GM12875 (cell line): ENCODE data around the gene LDLRAD4.

Source experiments
- H3K4me3 ChIP-seq: one replicate; pipeline ENCODE4 v1.5.1; 2011; ENCODE audit warnings: low read depth, low read length, control low read depth
- TF ChIP-seq, protein P1 (sequence below): IDR thresholded peaks from 2 replicates; pipeline ENCODE4 v1.5.1; 2011; ENCODE audit warnings: low read depth, mild to moderate bottlenecking, control low read depth, inconsistent platforms, low read length, moderate library complexity, borderline replicate concordance; ENCODE audit not compliant: insufficient read depth

The LDLRAD4 gene

DNA sequence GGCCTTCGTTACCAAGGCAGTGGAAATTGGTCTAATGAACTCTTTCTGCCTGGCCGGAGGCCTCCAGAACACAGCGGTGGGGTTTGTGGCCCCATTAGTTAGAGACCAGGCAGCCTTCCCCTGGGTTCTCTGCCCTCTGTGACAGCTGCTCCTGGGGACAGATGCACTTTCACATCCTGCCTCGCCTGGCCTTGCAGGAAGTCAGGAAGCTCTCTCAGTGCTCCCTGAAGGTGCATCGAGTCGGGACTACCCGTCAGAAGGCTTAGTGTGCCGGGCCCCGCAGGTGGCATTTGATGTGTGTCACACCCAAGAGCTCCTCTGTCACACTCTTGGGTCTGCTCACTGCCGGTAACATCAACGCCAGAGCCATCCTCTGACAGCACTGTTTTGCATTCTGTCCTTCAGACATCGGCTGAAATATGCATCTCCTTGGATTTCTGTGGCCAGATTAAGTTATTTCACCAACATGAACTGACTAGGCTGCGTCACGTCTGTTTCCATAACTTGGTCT, 158.3 kb downstream of the LDLRAD4 start:
- TF ChIP-seq, protein P1, sequence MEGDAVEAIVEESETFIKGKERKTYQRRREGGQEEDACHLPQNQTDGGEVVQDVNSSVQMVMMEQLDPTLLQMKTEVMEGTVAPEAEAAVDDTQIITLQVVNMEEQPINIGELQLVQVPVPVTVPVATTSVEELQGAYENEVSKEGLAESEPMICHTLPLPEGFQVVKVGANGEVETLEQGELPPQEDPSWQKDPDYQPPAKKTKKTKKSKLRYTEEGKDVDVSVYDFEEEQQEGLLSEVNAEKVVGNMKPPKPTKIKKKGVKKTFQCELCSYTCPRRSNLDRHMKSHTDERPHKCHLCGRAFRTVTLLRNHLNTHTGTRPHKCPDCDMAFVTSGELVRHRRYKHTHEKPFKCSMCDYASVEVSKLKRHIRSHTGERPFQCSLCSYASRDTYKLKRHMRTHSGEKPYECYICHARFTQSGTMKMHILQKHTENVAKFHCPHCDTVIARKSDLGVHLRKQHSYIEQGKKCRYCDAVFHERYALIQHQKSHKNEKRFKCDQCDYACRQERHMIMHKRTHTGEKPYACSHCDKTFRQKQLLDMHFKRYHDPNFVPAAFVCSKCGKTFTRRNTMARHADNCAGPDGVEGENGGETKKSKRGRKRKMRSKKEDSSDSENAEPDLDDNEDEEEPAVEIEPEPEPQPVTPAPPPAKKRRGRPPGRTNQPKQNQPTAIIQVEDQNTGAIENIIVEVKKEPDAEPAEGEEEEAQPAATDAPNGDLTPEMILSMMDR, result no peak
- H3K4me3 ChIP-seq, result no peak overlapping the region

DNA sequence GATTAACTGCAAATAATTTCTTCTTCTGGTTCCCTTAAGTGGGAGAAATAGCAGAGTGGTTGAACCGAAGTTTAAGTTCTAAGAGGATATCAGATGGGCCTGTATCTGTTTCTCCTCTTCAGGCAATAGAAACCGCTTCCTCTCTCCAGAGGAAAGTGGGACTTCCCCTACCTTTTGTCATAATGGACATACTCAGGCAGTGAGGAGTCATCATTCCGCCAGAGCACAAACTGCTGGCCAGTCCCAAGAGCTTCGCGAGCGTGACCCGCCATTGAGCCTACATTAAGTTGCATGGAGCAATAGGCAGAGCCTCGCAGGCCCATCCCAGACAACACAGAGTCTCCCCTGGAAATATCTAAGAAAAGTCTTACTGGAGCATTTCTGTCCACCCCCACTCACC, 158.9 kb downstream of the LDLRAD4 start:
- no peak overlapping the region for H3K4me3 ChIP-seq
- TF ChIP-seq, protein P1, result no peak

DNA sequence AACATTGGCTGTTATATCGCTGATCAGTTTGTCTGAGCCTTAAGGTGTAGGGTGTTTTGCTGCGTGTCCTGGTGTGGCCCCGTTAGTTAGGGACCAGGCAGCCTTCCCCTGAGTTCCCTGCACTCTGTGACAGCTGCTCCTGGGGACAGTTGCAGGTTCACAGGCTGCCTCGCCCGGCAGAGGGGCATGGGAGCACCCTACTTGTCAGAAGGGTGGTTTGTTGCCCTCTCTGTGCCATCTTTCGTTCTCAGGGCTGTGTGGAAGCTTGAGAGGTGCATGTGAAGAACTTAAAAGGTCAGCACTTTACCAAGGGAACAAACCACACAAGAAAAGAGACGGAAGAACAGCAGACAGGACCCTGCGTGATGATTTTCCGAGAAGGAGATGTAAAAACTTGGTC, 159.6 kb downstream of the LDLRAD4 start:
- no peak overlapping the region for H3K4me3 ChIP-seq
- TF ChIP-seq, protein P1, result no peak

DNA sequence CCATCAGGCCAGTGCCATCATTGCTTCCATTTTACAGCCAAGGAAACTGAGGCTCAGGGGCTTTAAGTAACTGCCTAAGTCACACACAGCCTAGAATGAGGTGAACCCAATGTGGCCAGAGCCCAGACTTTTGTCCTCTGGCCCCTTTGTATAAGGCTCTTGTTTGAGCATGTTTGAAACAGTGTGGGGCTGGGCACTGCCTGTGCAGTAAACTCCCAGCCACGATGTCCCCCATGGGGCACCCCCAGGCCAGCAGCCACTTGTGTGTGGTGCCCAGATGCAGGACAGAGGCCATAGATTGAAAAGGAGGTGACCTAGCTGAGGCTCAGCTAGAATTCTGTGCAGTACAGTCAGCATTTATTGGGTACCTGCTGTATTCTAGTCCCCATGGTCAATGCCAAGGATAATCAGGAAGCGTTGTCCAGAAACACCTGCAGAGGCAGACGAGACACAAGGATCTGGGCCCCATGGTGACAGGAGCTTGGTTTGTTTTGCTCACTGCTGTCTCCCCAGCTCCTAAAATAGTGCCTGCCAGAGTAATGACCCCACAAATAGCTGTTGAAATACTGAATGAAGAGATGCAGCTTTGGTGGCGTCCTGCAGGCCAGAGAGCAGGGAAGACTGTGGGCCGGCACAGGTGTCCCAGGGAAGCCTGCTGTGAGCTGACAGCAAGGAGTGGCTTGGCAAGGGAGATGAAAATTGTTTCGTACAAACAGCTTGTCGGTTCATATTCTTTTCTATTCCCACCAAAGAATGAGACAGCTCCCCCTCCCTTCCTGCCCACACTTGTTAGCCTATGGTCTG, 160.7 kb downstream of the LDLRAD4 start:
- no peak overlapping the region for H3K4me3 ChIP-seq
- TF ChIP-seq, protein P1, result no peak

DNA sequence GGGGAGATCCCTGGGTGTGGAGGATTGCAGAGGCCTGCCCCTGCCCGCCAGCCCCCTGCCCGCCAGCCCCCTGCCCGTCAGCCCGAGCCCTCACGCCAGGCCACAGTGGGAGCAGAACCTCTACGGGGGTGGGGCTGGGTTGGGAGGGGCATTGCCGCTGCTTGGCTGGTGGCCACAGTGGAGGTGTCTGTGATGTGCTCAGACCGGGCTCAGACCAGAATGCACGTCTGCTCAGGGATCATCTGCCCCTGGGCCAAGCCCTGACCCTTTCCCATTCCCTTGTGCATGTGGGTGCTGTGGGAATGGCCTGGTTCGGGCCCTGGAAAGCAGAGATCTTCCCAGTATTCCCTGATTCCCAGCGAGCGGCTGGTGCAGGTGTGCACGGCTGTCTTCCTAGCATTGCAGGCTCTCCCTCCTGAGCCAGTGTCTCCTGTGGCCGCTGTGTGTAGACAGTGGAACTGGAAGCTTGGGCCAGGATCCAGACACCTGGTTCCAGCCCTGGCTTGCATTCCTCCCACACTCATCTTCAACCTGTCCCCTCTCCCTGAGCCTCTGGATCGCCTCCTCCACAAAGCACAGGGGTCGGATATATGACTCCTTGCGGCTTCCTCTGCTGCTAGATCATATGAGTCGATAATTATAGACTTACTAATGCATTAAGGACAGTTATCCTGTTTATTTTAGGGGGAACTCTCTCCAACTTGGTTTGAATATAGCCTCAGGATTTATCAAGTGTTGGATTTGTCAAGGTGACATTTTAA, 161.6 kb downstream of the LDLRAD4 start:
- H3K4me3 ChIP-seq, result no peak overlapping the region
- TF ChIP-seq, protein P1, result no peak

DNA sequence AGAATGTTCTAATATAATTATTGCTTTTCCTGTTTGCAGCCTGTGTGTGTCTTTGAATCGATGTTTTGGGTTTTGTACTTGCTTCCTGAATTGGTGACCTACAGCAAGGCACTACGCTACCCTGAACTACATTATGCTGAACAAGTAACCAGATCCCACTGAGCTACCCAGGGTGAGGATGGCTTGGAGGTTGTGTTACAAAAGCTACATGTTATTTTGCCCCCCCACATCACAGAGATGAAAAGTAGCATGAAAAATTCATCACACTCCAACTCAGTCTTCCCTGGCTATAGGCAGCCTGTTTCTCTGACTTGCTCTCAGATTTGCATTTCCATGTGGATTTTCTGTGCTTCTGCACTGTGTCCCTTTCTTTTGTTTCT, 162.1 kb downstream of the LDLRAD4 start:
- TF ChIP-seq, protein P1, result no peak
- no peak overlapping the region for H3K4me3 ChIP-seq
